A549 (cell line): ENCODE measurements around the gene LRRC38.

Experiments used
- BHLHE40 ChIP-seq: IDR thresholded peaks from 2 replicates; pipeline ENCODE4 v1.6.1; 2012; ENCODE audit warnings: low read depth, low read length, inconsistent platforms
- CBX8 ChIP-seq: fragments of 200-600 bp; sonication (generic); IDR thresholded peaks from 2 replicates; pipeline ENCODE4 v1.6.1; 2016
- CTCF ChIP-seq: fragments of >200 bp; sonication (Bioruptor Twin); formaldehyde crosslinking; IDR thresholded peaks from 3 replicates; pipeline ENCODE4 v1.5.1; 2016
- MAX ChIP-seq: IDR thresholded peaks from 2 replicates; pipeline ENCODE4 v1.6.1; 2012
- RAD21 ChIP-seq, 2 experiments: fragments of >200 bp in 1 of 2; sonication (Bioruptor Twin) in 1 of 2; formaldehyde crosslinking in 1 of 2; IDR thresholded peaks in 1 of 2; conservative IDR thresholded peaks in 1 of 2; 2 replicates in 1 of 2; 3 replicates in 1 of 2; pipeline ENCODE4 v1.6.1; 2012 to 2018; ENCODE audit warnings: inconsistent platforms in 1 of 2

GRCh38 chr1:13550663-13551062, 36.9 kb upstream of the LRRC38 start:
- TF ChIP-seq BHLHE40 (no peak), CTCF (no peak), MAX (no peak), CBX8 (no peak), RAD21 (conservative IDR thresholded peaks at IDR 0.05 in 1 of 2, IDR thresholded peaks at IDR 0.05 in 1 of 2) (no peak)
